ENCODE measurements around the gene MAMSTR.

MAMSTR gene

GRCh38 chr19:48676487-48676886 is 43.0 kb downstream of the MAMSTR start:
- 0 out of 2 replicates have a peak, but pooled peaks cover 5% of the 10 kb centered on the region for H3K27me3 ChIP-seq (ENCODE audit: insufficient read depth, low read length)
- no peak for TF ChIP-seq CTCF (IDR thresholded peaks at IDR 0.05; ENCODE audit: low read length)
- no peak for TF ChIP-seq EZH2 (IDR thresholded peaks at IDR 0.05; ENCODE audit: borderline replicate concordance, low read length)
- no peak overlapping the region for H3K9ac ChIP-seq (ENCODE audit: low read length)
- no peak overlapping the region for H3K4me3 ChIP-seq (ENCODE audit: low read depth, low read length, poor library complexity, severe bottlenecking)
- no peaks in the 10 kb centered on the region for H4K20me1 ChIP-seq (ENCODE audit: insufficient read depth, low read length)
- no peaks in the 10 kb centered on the region for H3F3A ChIP-seq (ENCODE audit: insufficient read depth, low read length)
- H3K36me3 ChIP-seq (ENCODE audit: insufficient read depth, low read length), result no peaks in the 10 kb centered on the region
- H3K9me3 ChIP-seq (ENCODE audit: low read length), result no peaks in the 10 kb centered on the region
- H3K27ac ChIP-seq (ENCODE audit: low read depth, low read length, poor library complexity, severe bottlenecking), result no peak overlapping the region
- peaks cover 6% of the 10 kb centered on the region for H3K4me1 ChIP-seq (ENCODE audit: insufficient read depth, low read length, severe bottlenecking)
- no peak overlapping the region for H2AFZ ChIP-seq (ENCODE audit: low read length)
- no peaks in the 10 kb centered on the region for H3K9me2 ChIP-seq (ENCODE audit: low read depth, low read length)
- H3K79me2 ChIP-seq (ENCODE audit: insufficient read depth, low read length), result no peaks in the 10 kb centered on the region
- no peak overlapping the region for H3K4me2 ChIP-seq (ENCODE audit: low read length)

GRCh38 chr19:48674921-48675824 is 44.4 kb downstream of the MAMSTR start:
- Histone ChIP-seq H3K27ac (ENCODE audit: low read depth, low read length, poor library complexity, severe bottlenecking) (no peak overlapping the region), H3K4me2 (ENCODE audit: low read length) (no peak overlapping the region), H3K79me2 (ENCODE audit: insufficient read depth, low read length) (no peaks in the 10 kb centered on the region), H3K4me3 (ENCODE audit: low read depth, low read length, poor library complexity, severe bottlenecking) (no peak overlapping the region), H3K9me3 (ENCODE audit: low read length) (no peaks in the 10 kb centered on the region), H2AFZ (ENCODE audit: low read length) (no peak overlapping the region), H3K27me3 (ENCODE audit: insufficient read depth, low read length) (0 out of 2 replicates have a peak, but pooled peaks cover 5% of the 10 kb centered on the region), H3K36me3 (ENCODE audit: insufficient read depth, low read length) (no peaks in the 10 kb centered on the region), H3K4me1 (ENCODE audit: insufficient read depth, low read length, severe bottlenecking) (peaks cover 6% of the 10 kb centered on the region), H4K20me1 (ENCODE audit: insufficient read depth, low read length) (no peaks in the 10 kb centered on the region), H3K9me2 (ENCODE audit: low read depth, low read length) (no peaks in the 10 kb centered on the region), H3F3A (ENCODE audit: insufficient read depth, low read length) (no peaks in the 10 kb centered on the region), H3K9ac (ENCODE audit: low read length) (no peak overlapping the region)
- TF ChIP-seq EZH2 (IDR thresholded peaks at IDR 0.05; ENCODE audit: borderline replicate concordance, low read length), result no peak
- peak; percentile 83 for TF ChIP-seq CTCF (IDR thresholded peaks at IDR 0.05; ENCODE audit: low read length)

- no peak overlapping the region for H3K4me3 ChIP-seq (ENCODE audit: low read depth, low read length, poor library complexity, severe bottlenecking)
- H3K36me3 ChIP-seq (ENCODE audit: insufficient read depth, low read length), result no peaks in the 10 kb centered on the region
- H3K27me3 ChIP-seq (ENCODE audit: insufficient read depth, low read length), result 0 out of 2 replicates have a peak, but pooled peaks cover 5% of the 10 kb centered on the region
- no peak overlapping the region for H3K27ac ChIP-seq (ENCODE audit: low read depth, low read length, poor library complexity, severe bottlenecking)
- H3K9ac ChIP-seq (ENCODE audit: low read length), result no peak overlapping the region
- no peaks in the 10 kb centered on the region for H3K9me3 ChIP-seq (ENCODE audit: low read length)
- no peak overlapping the region for H2AFZ ChIP-seq (ENCODE audit: low read length)
- no peaks in the 10 kb centered on the region for H3K9me2 ChIP-seq (ENCODE audit: low read depth, low read length)
- H3K79me2 ChIP-seq (ENCODE audit: insufficient read depth, low read length), result no peaks in the 10 kb centered on the region
- no peak overlapping the region for H3K4me2 ChIP-seq (ENCODE audit: low read length)
- no peaks in the 10 kb centered on the region for H3F3A ChIP-seq (ENCODE audit: insufficient read depth, low read length)
- no peaks in the 10 kb centered on the region for H4K20me1 ChIP-seq (ENCODE audit: insufficient read depth, low read length)
- peaks cover 6% of the 10 kb centered on the region for H3K4me1 ChIP-seq (ENCODE audit: insufficient read depth, low read length, severe bottlenecking)
- TF ChIP-seq CTCF (IDR thresholded peaks at IDR 0.05; ENCODE audit: low read length) (no peak), EZH2 (IDR thresholded peaks at IDR 0.05; ENCODE audit: borderline replicate concordance, low read length) (no peak)
These were observed 45.2 kb downstream of the MAMSTR start for GRCh38 chr19:48674216-48674809.
